ENCODE results near the gene GRID1.

DNA sequence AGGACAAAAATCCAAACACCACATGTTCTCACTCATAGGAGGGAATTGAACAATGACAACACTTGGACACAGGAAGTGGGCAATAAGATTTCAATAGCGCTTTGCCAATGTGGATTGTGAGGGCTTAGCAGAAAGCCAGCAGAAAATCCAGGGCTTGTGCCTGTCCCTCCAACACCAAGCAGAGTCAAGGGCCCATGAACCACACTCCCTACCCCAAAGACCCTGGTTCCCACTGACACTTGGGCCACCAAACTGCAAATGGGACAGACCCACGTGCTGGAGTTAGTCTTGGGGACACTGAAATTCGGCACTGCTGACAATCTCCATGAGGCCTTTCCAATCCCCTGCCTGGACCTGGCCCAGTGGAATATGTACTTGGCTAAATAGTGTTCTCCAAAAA, 67.0 kb downstream of the GRID1 start:
- TF ChIP-seq EZH2 (IDR thresholded peaks at IDR 0.05) (no peak), FOXP2 (optimal IDR thresholded peaks at IDR 0.05; ENCODE audit: control extremely low read depth, extremely low read length, insufficient read depth) (no peak)
